HCT116 (cell line): Measurements from ENCODE around the gene PFKFB3. TPM values are rescaled to one million over a fixed set of nuclear protein-coding genes. Genes with fewer than 3 reads are reported as not detected.
"Not testable (repeated sequence)": the region's sequence is repeated elsewhere in the genome, so short reads cannot be mapped to it uniquely, and the experiment has no call there.

Experiments used
- ATAC-seq: fragments of 200-7000 bp; cut with Tn5 transposase; 2 replicates; pipeline ENCODE4 v1.9.1; 2020; ENCODE audit warnings: mild to moderate bottlenecking, moderate library complexity
- BruUV-seq: library from RNA; stranded (reverse); fragments of 400-500 nt; replicated peaks from 2 replicates; lab custom pipeline; 2021; lab: Mats Ljungman, UMichigan
- CTCF ChIA-PET: fragments of 300-600 bp; sonication (Branson Sonifier 250); formaldehyde crosslinking; loops from one replicate; lab custom pipeline; 2021; ENCODE audit warnings: antibody characterized with exemption; lab: Charles Lee
- POLR2A ChIA-PET: fragments of 300-600, 350-600 bp; sonication (Branson Sonifier 250); formaldehyde crosslinking; loops from one replicate; lab custom pipeline; 2021; ENCODE audit warnings: antibody characterized with exemption; lab: Charles Lee
- RAD21 ChIA-PET, 2 experiments: fragments of 300-600 bp; sonication (Branson Sonifier 250); formaldehyde crosslinking; loops; one replicate each; lab custom pipeline; 2023; ENCODE audit warnings: low total read pairs in 2 of 2; ENCODE audit not compliant: uncharacterized antibody in 2 of 2, unreplicated experiment in 2 of 2, low non-redundant PET in 1 of 2; lab: Charles Lee
- DNase-seq: peaks from one replicate; pipeline ENCODE4 v3.0.0-alpha.2; 2010; ENCODE audit warnings: low read depth, low spot score
- H2AFZ ChIP-seq: fragments of 200-600 bp; shearing (Covaris generic), sonication (generic); 2 replicates; pipeline ENCODE4 v1.6.1; 2017; ENCODE audit warnings: low read depth, mixed run types, mixed read lengths, antibody characterized with exemption, low read length; ENCODE audit not compliant: poor library complexity, severe bottlenecking
- H3K27ac ChIP-seq: 2 replicates; pipeline ENCODE4 v1.5.1; 2012; ENCODE audit warnings: low read depth, low read length
- H3K27me3 ChIP-seq: fragments of 200-600 bp; sonication (generic); 2 replicates; pipeline ENCODE4 v1.6.1; 2016; ENCODE audit warnings: mixed run types, low read length, mixed read lengths; ENCODE audit not compliant: insufficient read depth
- H3K36me3 ChIP-seq, 2 experiments: fragments of 200-500 bp in 1 of 2; fragments of 200-600 bp in 1 of 2; sonication (Bioruptor generic) in 1 of 2; sonication (generic) in 1 of 2; 2 replicates each; pipeline versions ENCODE4 v1.5.1 to v1.6.1; 2014 to 2016; ENCODE audit warnings: low read length in 2 of 2, inconsistent platforms in 1 of 2, mixed read lengths in 1 of 2, mixed run types in 1 of 2; ENCODE audit not compliant: insufficient read depth in 2 of 2, control insufficient read depth in 1 of 2
- H3K4me1 ChIP-seq, 2 experiments: fragments of 200-600 bp in 1 of 2; sonication (generic) in 1 of 2; 2 replicates each; pipeline versions ENCODE4 v1.5.1 to v1.6.1; 2012 to 2017; ENCODE audit warnings: low read length in 2 of 2, inconsistent platforms in 1 of 2, mild to moderate bottlenecking in 1 of 2, mixed read lengths in 1 of 2, mixed run types in 1 of 2, moderate library complexity in 1 of 2; ENCODE audit not compliant: insufficient read depth in 2 of 2, control insufficient read depth in 1 of 2
- H3K4me2 ChIP-seq: fragments of 200-600 bp; sonication (generic); 2 replicates; pipeline ENCODE4 v1.6.1; 2017; ENCODE audit warnings: mixed run types, low read length, mixed read lengths
- H3K4me3 ChIP-seq, 2 experiments: fragments of 200-600 bp in 1 of 2; sonication (generic) in 1 of 2; replicated peaks in 1 of 2; 2 replicates each; pipeline ENCODE4 v1.5.1; 2011 to 2016; ENCODE audit warnings: low read length in 2 of 2, control low read depth in 1 of 2, low read depth in 1 of 2, mild to moderate bottlenecking in 1 of 2, mixed read lengths in 1 of 2, mixed run types in 1 of 2
- H3K79me2 ChIP-seq: fragments of 200-600 bp; sonication (generic); 2 replicates; pipeline ENCODE4 v1.6.1; 2017; ENCODE audit warnings: mild to moderate bottlenecking, mixed run types, low read length, moderate library complexity, mixed read lengths; ENCODE audit not compliant: insufficient read depth
- H3K9ac ChIP-seq: fragments of 200-600 bp; sonication (generic); 2 replicates; pipeline ENCODE4 v1.6.1; 2016; ENCODE audit warnings: low read length, mixed read lengths
- H3K9me2 ChIP-seq: fragments of 200-600 bp; sonication (generic), shearing (Covaris generic); 2 replicates; pipeline ENCODE4 v1.6.1; 2017; ENCODE audit warnings: mixed run types, mild to moderate bottlenecking, moderate library complexity; ENCODE audit not compliant: insufficient read depth
- H3K9me3 ChIP-seq, 2 experiments: fragments of 200-500 bp in 1 of 2; fragments of 200-600 bp in 1 of 2; sonication (Bioruptor generic) in 1 of 2; sonication (generic) in 1 of 2; 2 replicates each; pipeline ENCODE4 v1.6.1; 2014 to 2017; ENCODE audit warnings: low read length in 2 of 2, mixed read lengths in 2 of 2, inconsistent platforms in 1 of 2, low read depth in 1 of 2, mild to moderate bottlenecking in 1 of 2, mixed run types in 1 of 2, moderate library complexity in 1 of 2; ENCODE audit not compliant: control insufficient read depth in 1 of 2, insufficient read depth in 1 of 2
- H4K20me1 ChIP-seq: fragments of 200-600 bp; sonication (generic), shearing (Covaris generic); 2 replicates; pipeline ENCODE4 v1.6.1; 2017; ENCODE audit warnings: mixed run types, mild to moderate bottlenecking, moderate library complexity; ENCODE audit not compliant: insufficient read depth
- EGR1 ChIP-seq: IDR thresholded peaks from 2 replicates; pipeline ENCODE4 v1.6.1; 2012; ENCODE audit warnings: low read depth
- FOSL1 ChIP-seq: IDR thresholded peaks from 2 replicates; pipeline ENCODE4 v1.6.1; 2012; ENCODE audit warnings: low read depth
- POLR2AphosphoS5 ChIP-seq: IDR thresholded peaks from 2 replicates; pipeline ENCODE4 v1.6.1; 2011; ENCODE audit warnings: mild to moderate bottlenecking, low read depth, low read length, moderate library complexity
- intact Hi-C: fragments of 100-400 bp; cut with micrococcal nuclease; formaldehyde crosslinking; loops from 2 replicates; pipeline ENCODE4 v1.10.0; 2022
- total RNA-seq: library from RNA; stranded (reverse); gene quantifications from one replicate; pipeline ENCODE4 v1.2.1, GENCODE V29; 2021; ENCODE audit not compliant: unreplicated experiment
- TF ChIP-seq, protein P1 (sequence below): IDR thresholded peaks from 2 replicates; pipeline ENCODE4 v1.6.1; 2012
- TF ChIP-seq, protein P2 (sequence below): IDR thresholded peaks from 2 replicates; pipeline ENCODE4 v1.6.1; 2012; ENCODE audit warnings: low read depth

PFKFB3 gene
- total RNA-seq, 1 experiment from 2014 or later, result 50.8 TPM

GRCh38 chr10:6296425-6296824 lies 93.7 kb downstream of the PFKFB3 start:
- H3K36me3 ChIP-seq, BruUV-seq, H3K9ac ChIP-seq, H3K27me3 ChIP-seq, RAD21 ChIA-PET, H3K4me3 ChIP-seq, H3K79me2 ChIP-seq, intact Hi-C loops, DNase-seq, H3K9me3 ChIP-seq, ATAC-seq, CTCF ChIA-PET, H2AFZ ChIP-seq, H3K9me2 ChIP-seq, H4K20me1 ChIP-seq, POLR2A ChIA-PET, H3K27ac ChIP-seq: not testable (repeated sequence)
- H3K4me2 ChIP-seq, result peak overlapping the region; percentile 61
- peaks cover 37 to 68% of the 10 kb centered on the region in 2 experiments for H3K4me1 ChIP-seq

- no peaks in the 10 kb centered on the region for H4K20me1 ChIP-seq
- peaks cover 35 to 68% of the 10 kb centered on the region in 2 experiments for H3K4me1 ChIP-seq
- H3K79me2 ChIP-seq, result no peaks in the 10 kb centered on the region
- H3K9me2 ChIP-seq, result no peaks in the 10 kb centered on the region
- H2AFZ ChIP-seq, result no peak overlapping the region
- no peaks in the 10 kb centered on the region for H3K27me3 ChIP-seq
- RAD21 ChIA-PET, result no interaction called here
- intact Hi-C loops, result no loop called here
- H3K4me3 ChIP-seq, result 0 out of 4 replicates have a peak overlapping the region, but pooled peaks of 1 of the 2 experiments have one; percentile 15
- CTCF ChIA-PET, result no interaction called here
- H3K4me2 ChIP-seq, result peak overlapping the region; percentile 61
- H3K9me3 ChIP-seq, result no peaks in the 10 kb centered on the region
- H3K27ac ChIP-seq, result 0 out of 2 replicates have a peak overlapping the region, but pooled peaks have one; percentile 3
- H3K36me3 ChIP-seq, result no peaks in the 10 kb centered on the region
- TF ChIP-seq, protein P1, sequence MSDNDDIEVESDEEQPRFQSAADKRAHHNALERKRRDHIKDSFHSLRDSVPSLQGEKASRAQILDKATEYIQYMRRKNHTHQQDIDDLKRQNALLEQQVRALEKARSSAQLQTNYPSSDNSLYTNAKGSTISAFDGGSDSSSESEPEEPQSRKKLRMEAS, result peak; percentile 15; the same call in 1 of the 2 replicates
- no peak for TF ChIP-seq FOSL1
- no peak for TF ChIP-seq POLR2AphosphoS5
- TF ChIP-seq EGR1, result no peak
- TF ChIP-seq, protein P2, sequence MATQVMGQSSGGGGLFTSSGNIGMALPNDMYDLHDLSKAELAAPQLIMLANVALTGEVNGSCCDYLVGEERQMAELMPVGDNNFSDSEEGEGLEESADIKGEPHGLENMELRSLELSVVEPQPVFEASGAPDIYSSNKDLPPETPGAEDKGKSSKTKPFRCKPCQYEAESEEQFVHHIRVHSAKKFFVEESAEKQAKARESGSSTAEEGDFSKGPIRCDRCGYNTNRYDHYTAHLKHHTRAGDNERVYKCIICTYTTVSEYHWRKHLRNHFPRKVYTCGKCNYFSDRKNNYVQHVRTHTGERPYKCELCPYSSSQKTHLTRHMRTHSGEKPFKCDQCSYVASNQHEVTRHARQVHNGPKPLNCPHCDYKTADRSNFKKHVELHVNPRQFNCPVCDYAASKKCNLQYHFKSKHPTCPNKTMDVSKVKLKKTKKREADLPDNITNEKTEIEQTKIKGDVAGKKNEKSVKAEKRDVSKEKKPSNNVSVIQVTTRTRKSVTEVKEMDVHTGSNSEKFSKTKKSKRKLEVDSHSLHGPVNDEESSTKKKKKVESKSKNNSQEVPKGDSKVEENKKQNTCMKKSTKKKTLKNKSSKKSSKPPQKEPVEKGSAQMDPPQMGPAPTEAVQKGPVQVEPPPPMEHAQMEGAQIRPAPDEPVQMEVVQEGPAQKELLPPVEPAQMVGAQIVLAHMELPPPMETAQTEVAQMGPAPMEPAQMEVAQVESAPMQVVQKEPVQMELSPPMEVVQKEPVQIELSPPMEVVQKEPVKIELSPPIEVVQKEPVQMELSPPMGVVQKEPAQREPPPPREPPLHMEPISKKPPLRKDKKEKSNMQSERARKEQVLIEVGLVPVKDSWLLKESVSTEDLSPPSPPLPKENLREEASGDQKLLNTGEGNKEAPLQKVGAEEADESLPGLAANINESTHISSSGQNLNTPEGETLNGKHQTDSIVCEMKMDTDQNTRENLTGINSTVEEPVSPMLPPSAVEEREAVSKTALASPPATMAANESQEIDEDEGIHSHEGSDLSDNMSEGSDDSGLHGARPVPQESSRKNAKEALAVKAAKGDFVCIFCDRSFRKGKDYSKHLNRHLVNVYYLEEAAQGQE, result no peak
- ATAC-seq, result no peak
- no peak overlapping the region for H3K9ac ChIP-seq
- DNase-seq, result no peak
- POLR2A ChIA-PET, result no interaction called here
- BruUV-seq, result no TSS peak
These were observed 94.1 kb downstream of the PFKFB3 start for GRCh38 chr10:6296828-6297251.
